H1 (cell line): ENCODE data around the gene MED12L.

Experiments used
- CBX5 ChIP-seq: fragments of 300-800, 300-1000 bp; sonication (generic); IDR thresholded peaks from 2 replicates; pipeline ENCODE4 v1.7.1; 2016; ENCODE audit warnings: antibody characterized with exemption, low read length, low read depth
- GTF2F1 ChIP-seq: IDR thresholded peaks from 2 replicates; pipeline ENCODE4 v1.6.1; 2012; ENCODE audit warnings: low read depth, low read length, improper control_type of control experiment, borderline replicate concordance
- POLR2A ChIP-seq, 2 experiments: IDR thresholded peaks; 1 replicate in 1 of 2; 2 replicates in 1 of 2; pipeline ENCODE4 v1.6.1; 2011; ENCODE audit warnings: low read depth in 2 of 2, low read length in 2 of 2, mild to moderate bottlenecking in 2 of 2; ENCODE audit errors: control extremely low read depth in 1 of 2

- TF ChIP-seq GTF2F1 (no peak), CBX5 (no peak), POLR2A (IDR thresholded peaks at IDR 0.05; ENCODE audit: control extremely low read depth in 1 of 2, low read depth in 2 of 2, low read length in 2 of 2) (no peak)
Observed at GRCh38 chr3:151199554-151200438, 114.3 kb downstream of the MED12L start.
